Gastrocnemius medialis (tissue), 4 donors: Measurements from ENCODE around the gene BHMT. TPM values are rescaled to one million over a fixed set of nuclear protein-coding genes. Genes with fewer than 3 reads are reported as not detected.

Source experiments
- ATAC-seq, 2 donors: fragments of 150-250 bp; one replicate each; pipeline ENCODE4 v1.9.1; 2016
- DNase-seq, 2 donors: peaks; one replicate each; pipeline ENCODE4 v3.0.0-alpha.2; 2019
- H3K27ac ChIP-seq, 4 donors: fragments of 200-600 bp; sonication (generic); 1 replicate in 1 of 4; 2 replicates in 3 of 4; pipeline ENCODE4 v1.5.1; 2016 to 2018; ENCODE audit warnings: mild to moderate bottlenecking in 2 of 4, moderate library complexity in 1 of 4
- H3K27me3 ChIP-seq, 3 donors: fragments of 200-600 bp; sonication (generic) in 2 of 3; 1 replicate in 1 of 3; 2 replicates in 2 of 3; pipeline versions ENCODE4 v1.5.1 to v1.6.0; 2016 to 2019; ENCODE audit warnings: mild to moderate bottlenecking in 1 of 3, moderate library complexity in 1 of 3
- H3K36me3 ChIP-seq, 2 donors: fragments of 200-600 bp; sonication (generic) in 1 of 2; one replicate each; pipeline ENCODE4 v1.5.1; 2017 to 2018
- H3K4me1 ChIP-seq, 2 donors: fragments of 200-600 bp; sonication (generic) in 1 of 2; one replicate each; pipeline ENCODE4 v1.5.1; 2016 to 2017; ENCODE audit warnings: mild to moderate bottlenecking in 2 of 2
- H3K4me3 ChIP-seq, 4 donors: fragments of 200-600 bp; sonication (generic) in 3 of 4; 1 replicate in 1 of 4; 2 replicates in 3 of 4; pipeline ENCODE4 v1.5.1; 2016 to 2019; ENCODE audit warnings: mild to moderate bottlenecking in 2 of 4
- H3K9me3 ChIP-seq, 3 donors: fragments of 200-600 bp; sonication (generic) in 2 of 3; 1 replicate in 1 of 3; 2 replicates in 2 of 3; pipeline ENCODE4 v1.5.1; 2016 to 2019
- POLR2A ChIP-seq, 2 donors: fragments of 450-650 bp; IDR thresholded peaks; one replicate each; pipeline ENCODE4 v1.6.1; 2017; ENCODE audit warnings: antibody characterized with exemption in 2 of 2, mild to moderate bottlenecking in 2 of 2, moderate library complexity in 2 of 2
- in situ Hi-C, 4 donors: fragments of 200-750 bp; cut with MboI; loops; one replicate each; pipeline versions ENCODE4 v1.15.0 to v1.8.0; 2017; ENCODE audit warnings: low sequenced_read_pairs in 4 of 4
- intact Hi-C: fragments of 100-400 bp; cut with DNase I; formaldehyde crosslinking; loops from one replicate; pipeline ENCODE4 v1.15.1; 2023; ENCODE audit warnings: low total_unique reads
- total RNA-seq, 4 donors: library from RNA; depleted of rRNA; stranded (reverse); fragments of >200 nt; gene quantifications; one replicate each; pipeline versions ENCODE4 v1.1.0 to v1.2.3, GENCODE V29; 2016
- TF ChIP-seq, protein P1 (sequence below), 5 experiments: fragments of 450-650 bp in 3 of 5; fragments of 200-600 bp in 2 of 5; sonication (generic) in 2 of 5; IDR thresholded peaks in 4 of 5; conservative IDR thresholded peaks in 1 of 5; 1 replicate in 4 of 5; 2 replicates in 1 of 5; pipeline ENCODE4 v1.5.1; 2016 to 2019; ENCODE audit warnings: antibody characterized with exemption in 5 of 5, mild to moderate bottlenecking in 3 of 5, moderate library complexity in 3 of 5

The BHMT gene
- total RNA-seq, 4 donors from 2014 or later, result 0.66 to 1.0 (median 0.91) TPM; not detected in 1

DNA sequence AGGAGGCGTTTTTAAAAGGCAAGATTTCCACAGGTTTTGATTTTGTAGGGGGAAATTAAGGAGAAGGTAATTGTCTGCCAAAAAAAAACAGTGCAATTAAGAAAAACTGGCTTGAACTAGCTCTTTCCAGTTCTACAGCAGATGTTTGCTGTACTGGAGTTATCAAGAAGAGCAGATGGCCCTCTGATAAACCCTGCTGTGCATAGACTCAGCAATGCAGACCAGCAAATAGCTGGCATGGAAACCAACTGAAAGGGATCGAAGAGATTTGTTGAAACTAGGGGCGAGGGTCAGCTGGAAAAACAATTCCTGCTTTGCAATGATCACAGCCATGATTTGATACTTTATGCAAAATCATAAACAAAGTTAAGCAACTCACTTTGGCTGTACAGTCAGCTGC lies 17.8 kb upstream of the BHMT start:
- DNase-seq, result no peak
- no peak for ATAC-seq
- Histone ChIP-seq H3K4me1 (peaks cover 0 to 6% of the 10 kb centered on the region in 2 donors), H3K9me3 (no peaks in the 10 kb centered on the region), H3K36me3 (no peaks in the 10 kb centered on the region), H3K4me3 (no peak overlapping the region), H3K27ac (no peak overlapping the region), H3K27me3 (no peaks in the 10 kb centered on the region)
- intact Hi-C loops, result no loop called here
- in situ Hi-C loops, result no loop called here
- TF ChIP-seq, protein P1, sequence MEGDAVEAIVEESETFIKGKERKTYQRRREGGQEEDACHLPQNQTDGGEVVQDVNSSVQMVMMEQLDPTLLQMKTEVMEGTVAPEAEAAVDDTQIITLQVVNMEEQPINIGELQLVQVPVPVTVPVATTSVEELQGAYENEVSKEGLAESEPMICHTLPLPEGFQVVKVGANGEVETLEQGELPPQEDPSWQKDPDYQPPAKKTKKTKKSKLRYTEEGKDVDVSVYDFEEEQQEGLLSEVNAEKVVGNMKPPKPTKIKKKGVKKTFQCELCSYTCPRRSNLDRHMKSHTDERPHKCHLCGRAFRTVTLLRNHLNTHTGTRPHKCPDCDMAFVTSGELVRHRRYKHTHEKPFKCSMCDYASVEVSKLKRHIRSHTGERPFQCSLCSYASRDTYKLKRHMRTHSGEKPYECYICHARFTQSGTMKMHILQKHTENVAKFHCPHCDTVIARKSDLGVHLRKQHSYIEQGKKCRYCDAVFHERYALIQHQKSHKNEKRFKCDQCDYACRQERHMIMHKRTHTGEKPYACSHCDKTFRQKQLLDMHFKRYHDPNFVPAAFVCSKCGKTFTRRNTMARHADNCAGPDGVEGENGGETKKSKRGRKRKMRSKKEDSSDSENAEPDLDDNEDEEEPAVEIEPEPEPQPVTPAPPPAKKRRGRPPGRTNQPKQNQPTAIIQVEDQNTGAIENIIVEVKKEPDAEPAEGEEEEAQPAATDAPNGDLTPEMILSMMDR (IDR thresholded peaks at IDR 0.05 in 4 of 5, conservative IDR thresholded peaks at IDR 0.05 in 1 of 5), result no peak
- TF ChIP-seq POLR2A (IDR thresholded peaks at IDR 0.05), result no peak

DNA sequence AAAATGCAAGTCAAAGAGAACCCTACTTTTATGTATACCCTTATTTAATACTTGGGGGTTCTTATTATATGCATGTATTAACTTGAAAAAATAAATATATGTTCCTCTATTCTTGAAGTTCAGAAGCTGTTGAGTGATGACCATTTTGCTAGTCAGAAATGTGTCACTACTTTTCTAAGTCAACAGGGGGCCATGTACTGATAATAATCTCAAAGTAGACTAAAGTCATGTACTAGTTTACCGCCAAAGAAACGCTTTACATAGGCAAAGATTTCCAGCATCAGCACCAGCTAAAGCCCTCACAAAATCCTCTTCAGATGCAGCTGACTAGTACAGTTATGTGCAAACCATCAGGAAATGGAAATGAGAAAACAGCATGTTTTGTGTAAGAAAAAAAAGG lies 5.7 kb upstream of the BHMT start:
- intact Hi-C loops (no loop called here), in situ Hi-C loops (loop anchor here in 1 of 4 donors (10.0 kb wide), 1 partner anchor 71 kb away; no protein-coding TSS in a partner anchor)
- TF ChIP-seq, protein P1 (IDR thresholded peaks at IDR 0.05 in 4 of 5, conservative IDR thresholded peaks at IDR 0.05 in 1 of 5), result no peak
- TF ChIP-seq POLR2A (IDR thresholded peaks at IDR 0.05), result no peak
- Histone ChIP-seq H3K27me3 (peaks cover 4 to 10% (median 9%) of the 10 kb centered on the region in 3 donors), H3K4me3 (no peak overlapping the region), H3K4me1 (no peaks in the 10 kb centered on the region), H3K27ac (no peak overlapping the region), H3K36me3 (no peaks in the 10 kb centered on the region), H3K9me3 (no peaks in the 10 kb centered on the region)
- ATAC-seq (no peak), DNase-seq (no peak)

DNA sequence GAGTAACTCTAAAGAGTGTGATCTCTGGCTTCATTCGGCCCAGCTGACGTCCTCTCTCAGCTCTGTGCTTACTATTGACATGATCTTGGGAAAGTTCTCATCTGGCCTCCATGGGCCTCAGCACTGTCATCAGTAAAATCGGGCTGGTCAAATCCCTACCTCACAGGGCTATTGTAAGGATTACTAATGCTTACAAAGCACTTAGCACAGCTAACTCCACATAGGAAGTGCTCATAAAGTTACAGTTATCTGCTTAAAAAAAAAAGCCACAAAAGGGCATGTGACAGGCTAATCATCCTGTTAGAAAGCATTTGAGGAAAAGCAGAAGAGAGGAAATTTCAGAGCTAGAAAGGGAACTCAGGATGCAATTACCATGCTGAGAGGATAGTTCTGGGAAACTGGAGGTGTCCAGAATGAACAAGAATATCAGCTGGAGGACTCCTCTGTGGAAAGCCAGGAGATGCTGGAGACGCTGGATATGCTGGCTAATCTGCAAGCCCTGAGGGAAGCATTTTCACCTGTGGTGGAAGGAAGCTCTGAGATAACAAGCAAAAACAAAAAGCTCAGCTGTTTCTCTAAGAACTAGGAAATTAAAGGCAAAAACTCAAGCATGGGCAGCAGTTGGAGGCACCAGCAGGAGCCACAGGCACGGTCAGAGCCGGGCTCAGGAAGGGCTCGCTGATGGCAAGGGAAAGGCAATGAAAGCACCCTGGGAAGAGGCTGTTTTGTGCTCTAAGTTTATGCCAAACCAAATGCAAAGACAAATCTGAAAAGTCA lies 4.4 kb upstream of the BHMT start:
- in situ Hi-C loops, result loop anchor here in 1 of 4 donors (10.0 kb wide), 1 partner anchor 72 kb away; no protein-coding TSS in a partner anchor
- no peak for ATAC-seq
- Histone ChIP-seq H3K36me3 (no peaks in the 10 kb centered on the region), H3K27ac (no peak overlapping the region), H3K27me3 (peaks cover 16 to 22% (median 22%) of the 10 kb centered on the region in 3 donors), H3K9me3 (no peaks in the 10 kb centered on the region), H3K4me1 (no peaks in the 10 kb centered on the region), H3K4me3 (no peak overlapping the region)
- intact Hi-C loops, result no loop called here
- DNase-seq, result no peak
- TF ChIP-seq POLR2A (IDR thresholded peaks at IDR 0.05), result no peak
- TF ChIP-seq, protein P1 (IDR thresholded peaks at IDR 0.05 in 4 of 5, conservative IDR thresholded peaks at IDR 0.05 in 1 of 5), result no peak

DNA sequence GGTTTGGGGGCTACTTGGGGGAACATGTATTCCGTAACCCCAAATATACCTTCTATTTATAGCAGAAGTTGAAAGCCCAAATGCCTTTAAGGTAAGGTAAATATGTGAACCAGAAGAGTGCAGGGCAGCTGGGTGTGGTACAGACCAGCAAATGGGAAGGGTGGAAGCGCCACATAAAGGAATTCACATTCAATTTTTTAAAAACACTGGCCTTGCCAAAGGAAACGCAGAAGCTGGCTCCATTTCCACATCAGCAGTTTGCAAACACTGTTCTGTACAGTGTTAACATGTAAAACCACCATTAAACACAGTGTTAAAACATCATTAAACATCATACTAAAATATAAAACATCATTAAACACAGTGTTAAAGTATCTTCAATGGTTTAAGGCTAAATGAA lies 3.5 kb upstream of the BHMT start:
- in situ Hi-C loops, result loop anchor here in 1 of 4 donors (10.0 kb wide), 1 partner anchor 73 kb away; no protein-coding TSS in a partner anchor
- TF ChIP-seq, protein P1 (IDR thresholded peaks at IDR 0.05 in 4 of 5, conservative IDR thresholded peaks at IDR 0.05 in 1 of 5), result no peak
- no peak for TF ChIP-seq POLR2A (IDR thresholded peaks at IDR 0.05)
- H3K4me1 ChIP-seq, result no peaks in the 10 kb centered on the region
- intact Hi-C loops, result loop anchor here (2.0 kb wide), 1 partner anchor 83 kb away; no protein-coding TSS in a partner anchor
- no peaks in the 10 kb centered on the region for H3K9me3 ChIP-seq
- H3K36me3 ChIP-seq, result no peaks in the 10 kb centered on the region
- DNase-seq (no peak), ATAC-seq (no peak)
- H3K27me3 ChIP-seq, result peaks cover 22 to 29% (median 28%) of the 10 kb centered on the region in 3 donors
- H3K4me3 ChIP-seq, result no peak overlapping the region
- H3K27ac ChIP-seq, result no peak overlapping the region
